ENCODE measurements around the gene PRICKLE1. TPM values are rescaled to one million over a fixed set of nuclear protein-coding genes. Genes with fewer than 3 reads are reported as not detected.

Gene PRICKLE1
- total and polyA plus RNA-seq, 2 of the 13 experiments (the other 11 are each of a cell fraction or from before 2014, with no cell fraction given): not detected

- H3K9me3 ChIP-seq (ENCODE audit: low read length): no peaks in the 10 kb centered on the region
- ATAC-seq (no peak), DNase-seq (ENCODE audit: low spot score) (no peak), FAIRE-seq (no peak)
- no peak overlapping the region for H3K4me3 ChIP-seq (replicated peaks in 1 of 3; ENCODE audit: insufficient read depth in 1 of 3, low read depth in 2 of 3, low read length in 3 of 3)
- no peak overlapping the region for H3K9ac ChIP-seq (ENCODE audit: insufficient read depth, low read depth, low read length)
- BruUV-seq (replicated peaks): no TSS peak
- no peaks in the 10 kb centered on the region for H3K27me3 ChIP-seq (ENCODE audit: control insufficient read depth in 1 of 2, insufficient read depth in 2 of 2, low read length in 2 of 2)
- no peak overlapping the region for H3K27ac ChIP-seq (ENCODE audit: extremely low read length, insufficient read depth, low read length)
- ChIA-PET POLR2A (no interaction called here), CTCF (ENCODE audit: low intra/inter-chr PET ratio, low total read pairs) (no interaction called here)
- intact Hi-C loops (cut with micrococcal nuclease; ENCODE audit: unreplicated experiment) (no loop called here), in situ Hi-C loops (cut with HindIII; ENCODE audit: extremely low pct_ligation_motif_present, low pct_unique_long_range_greater_than_20kb) (no loop called here)
- no peak overlapping the region for H3K4me2 ChIP-seq (ENCODE audit: low read depth, low read length)
- no peak overlapping the region for H2AFZ ChIP-seq (ENCODE audit: low read length)
- 98% methylated on average over 11 of the region's 11 CpGs for WGBS (ENCODE audit: low lambda C conversion rate)
- no peaks in the 10 kb centered on the region for H4K20me1 ChIP-seq (ENCODE audit: insufficient read depth, low read length)
- H3K36me3 ChIP-seq (replicated peaks in 1 of 2; ENCODE audit: control insufficient read depth in 1 of 2, insufficient read depth in 2 of 2, low read length in 2 of 2): peaks cover 7 to 23% of the 10 kb centered on the region in 2 experiments; a peak in 3 of 5 replicates
- H3K79me2 ChIP-seq (ENCODE audit: insufficient read depth, low read length): no peaks in the 10 kb centered on the region
- H3K4me1 ChIP-seq (ENCODE audit: insufficient read depth, low read length): peaks cover 18% of the 10 kb centered on the region
- TF ChIP-seq NFE2L2 (IDR thresholded peaks at IDR 0.05; ENCODE audit: low read length) (no peak), REXO4 (CRISPR knock-in tag; IDR thresholded peaks at IDR 0.05; ENCODE audit: borderline replicate concordance) (no peak), TP53 (CRISPR knock-in tag; conservative IDR thresholded peaks at IDR 0.05) (no peak), TERF1 (CRISPR knock-in tag; IDR thresholded peaks at IDR 0.05) (no peak), PRDM15 (CRISPR knock-in tag; IDR thresholded peaks at IDR 0.05) (no peak), ZSCAN31 (CRISPR knock-in tag; IDR thresholded peaks at IDR 0.05; ENCODE audit: low read depth) (no peak), SCMH1 (CRISPR knock-in tag; IDR thresholded peaks at IDR 0.05; ENCODE audit: borderline replicate concordance) (no peak), CSRNP2 (CRISPR knock-in tag; conservative IDR thresholded peaks at IDR 0.05; ENCODE audit: low read depth) (no peak), RXRA (CRISPR knock-in tag; IDR thresholded peaks at IDR 0.05) (no peak), ZNF343 (CRISPR knock-in tag; IDR thresholded peaks at IDR 0.05) (no peak), ATRX (CRISPR knock-in tag; IDR thresholded peaks at IDR 0.05; ENCODE audit: borderline replicate concordance) (no peak), ZNF17 (CRISPR knock-in tag; IDR thresholded peaks at IDR 0.05) (no peak), ZNF749 (CRISPR knock-in tag; IDR thresholded peaks at IDR 0.05; ENCODE audit: borderline replicate concordance) (no peak), ZFP82 (CRISPR knock-in tag; IDR thresholded peaks at IDR 0.05; ENCODE audit: borderline replicate concordance) (no peak), ZNF720 (CRISPR knock-in tag; IDR thresholded peaks at IDR 0.05) (no peak)
- TF ChIP-seq, protein P1, sequence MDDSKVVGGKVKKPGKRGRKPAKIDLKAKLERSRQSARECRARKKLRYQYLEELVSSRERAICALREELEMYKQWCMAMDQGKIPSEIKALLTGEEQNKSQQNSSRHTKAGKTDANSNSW (CRISPR knock-in tag; IDR thresholded peaks at IDR 0.05; ENCODE audit: borderline replicate concordance): no peak
- TF ChIP-seq, protein P2, sequence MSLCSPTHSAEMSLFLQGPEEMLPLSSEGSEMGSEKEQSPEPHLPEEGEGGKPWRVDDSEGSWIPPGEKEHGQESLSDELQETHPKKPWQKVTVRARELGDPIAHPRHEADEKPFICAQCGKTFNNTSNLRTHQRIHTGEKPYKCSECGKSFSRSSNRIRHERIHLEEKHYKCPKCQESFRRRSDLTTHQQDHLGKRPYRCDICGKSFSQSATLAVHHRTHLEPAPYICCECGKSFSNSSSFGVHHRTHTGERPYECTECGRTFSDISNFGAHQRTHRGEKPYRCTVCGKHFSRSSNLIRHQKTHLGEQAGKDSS (CRISPR knock-in tag; IDR thresholded peaks at IDR 0.05; ENCODE audit: borderline replicate concordance, low read depth): no peak
- TF ChIP-seq, protein P3, sequence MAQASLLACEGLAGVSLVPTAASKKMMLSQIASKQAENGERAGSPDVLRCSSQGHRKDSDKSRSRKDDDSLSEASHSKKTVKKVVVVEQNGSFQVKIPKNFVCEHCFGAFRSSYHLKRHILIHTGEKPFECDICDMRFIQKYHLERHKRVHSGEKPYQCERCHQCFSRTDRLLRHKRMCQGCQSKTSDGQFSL (CRISPR knock-in tag; IDR thresholded peaks at IDR 0.05): no peak
These were observed 148.9 kb downstream of the PRICKLE1 start for GRCh38 chr12:42440608-42441007.
